ELF-1 (cell line): ENCODE measurements around the gene PHACTR2.

Experiments used
- DNase-seq: peaks from one replicate; pipeline ENCODE4 v3.0.0-alpha.2; 2016; ENCODE audit warnings: low read depth, low spot score

PHACTR2 gene

DNA sequence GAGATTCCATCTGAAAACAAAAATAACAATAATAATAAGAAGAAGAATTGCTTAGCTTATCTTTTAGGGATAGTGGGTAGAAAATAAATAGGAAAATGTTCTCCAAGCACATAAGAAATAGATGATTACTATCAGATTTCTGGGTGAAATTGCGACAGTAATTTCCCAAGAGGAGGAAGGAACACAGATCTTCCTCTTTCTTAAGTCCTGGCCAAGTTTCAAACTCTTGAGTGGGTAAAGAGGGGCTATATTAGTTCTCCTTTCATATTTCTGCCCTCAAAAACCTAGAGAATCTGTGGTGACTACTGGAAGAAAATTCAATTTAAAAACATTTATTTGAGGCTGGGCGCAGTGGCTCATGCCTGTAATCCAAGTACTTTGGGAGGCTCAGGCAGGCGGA, 63.7 kb downstream of the PHACTR2 start:
- DNase-seq = no peak

DNA sequence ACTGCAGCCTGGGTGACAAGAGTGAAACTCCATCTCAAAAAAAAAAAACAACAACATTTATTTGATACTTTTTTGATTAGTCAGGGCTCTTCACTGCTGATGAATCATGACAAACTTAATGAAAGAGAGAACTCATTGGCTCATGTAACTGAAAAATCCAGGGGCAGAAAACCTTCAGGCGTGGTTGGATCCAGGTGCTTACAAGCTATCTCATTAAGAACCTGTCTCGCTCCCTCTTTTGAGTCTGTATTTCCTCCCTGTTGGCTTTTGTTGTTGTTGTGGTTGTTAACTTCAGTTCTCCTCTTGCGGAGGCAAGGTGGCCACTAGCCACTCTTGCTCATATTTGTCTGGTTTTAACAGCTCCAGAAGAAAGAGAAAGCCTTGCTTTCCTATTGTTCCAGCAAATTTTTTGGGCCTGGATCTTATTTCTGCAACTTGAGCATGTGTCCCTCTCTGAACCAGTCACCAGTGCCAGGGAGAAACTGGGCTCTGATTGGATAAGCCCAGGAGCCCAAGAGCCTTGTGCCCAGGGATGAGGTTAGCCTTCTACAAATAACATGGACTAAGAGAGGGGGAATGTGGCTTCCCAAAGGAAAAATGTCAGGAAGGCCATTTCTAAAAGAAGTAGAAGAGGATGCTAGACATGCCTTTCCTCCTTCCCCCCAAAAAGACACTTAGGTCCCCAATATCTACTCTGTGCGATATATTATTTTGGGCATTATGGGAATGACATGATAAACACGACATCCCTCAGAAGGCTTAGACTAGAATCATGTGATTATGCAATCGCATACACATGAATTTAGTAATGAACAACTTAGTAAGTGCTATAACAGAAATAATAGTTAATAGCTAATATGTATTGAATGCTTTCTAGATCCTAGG, 64.5 kb downstream of the PHACTR2 start:
- DNase-seq = no peak

DNA sequence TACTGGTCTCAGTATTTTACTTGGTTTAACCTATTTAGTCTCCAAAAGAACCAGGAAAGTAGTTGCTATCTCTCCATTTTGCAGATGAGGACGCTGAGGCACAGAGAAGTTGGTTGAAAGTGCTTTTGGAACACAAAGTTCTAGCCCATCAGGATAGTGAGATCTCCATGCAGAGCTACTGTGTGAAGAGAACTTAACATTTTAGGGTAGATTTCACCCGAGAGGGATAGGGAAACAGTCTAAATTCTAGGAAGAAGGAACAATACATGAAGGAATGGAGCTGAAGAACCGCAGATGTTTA, 65.1 kb downstream of the PHACTR2 start:
- DNase-seq = no peak

DNA sequence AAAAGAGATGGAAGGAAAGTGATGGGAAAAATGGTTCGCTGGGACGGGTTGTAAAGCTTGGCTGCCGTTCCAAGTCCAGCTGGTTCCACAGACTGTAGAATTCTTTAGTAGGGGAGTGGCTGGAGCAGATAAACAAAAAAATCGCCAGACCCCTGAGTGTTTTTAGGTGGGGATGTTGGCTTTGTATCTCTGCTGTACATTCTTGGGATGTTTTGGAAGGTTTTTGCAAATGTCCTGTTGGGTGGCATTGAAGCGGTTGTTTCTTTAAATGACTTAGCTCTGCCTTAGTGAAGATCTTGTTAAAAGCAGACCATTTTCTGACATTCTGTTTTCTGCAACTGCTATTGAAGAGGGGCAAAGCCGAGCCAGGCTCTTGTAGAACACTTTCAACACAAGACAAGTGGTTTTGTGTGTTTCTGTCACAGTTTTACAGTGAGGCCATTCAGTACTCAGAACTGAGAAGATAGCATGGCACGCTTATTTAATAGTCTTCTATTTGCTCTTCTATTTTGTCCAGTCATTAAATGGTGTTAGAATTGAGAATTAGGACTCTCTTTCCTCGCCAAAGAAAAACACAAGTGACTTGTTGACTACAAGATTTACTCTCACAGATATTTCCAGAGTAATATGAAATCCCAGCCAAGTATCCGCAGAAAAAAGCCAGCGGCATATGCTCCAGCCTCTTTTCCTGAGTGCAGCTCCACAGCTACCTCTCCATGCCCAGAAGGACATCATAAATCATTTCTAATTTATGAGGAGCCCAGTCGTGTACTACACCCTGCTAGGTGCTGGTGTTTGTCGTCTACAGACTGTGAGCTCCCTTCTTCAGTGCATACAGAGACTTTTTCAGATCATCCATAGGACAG, 65.8 kb downstream of the PHACTR2 start:
- peak; percentile 61 for DNase-seq

DNA sequence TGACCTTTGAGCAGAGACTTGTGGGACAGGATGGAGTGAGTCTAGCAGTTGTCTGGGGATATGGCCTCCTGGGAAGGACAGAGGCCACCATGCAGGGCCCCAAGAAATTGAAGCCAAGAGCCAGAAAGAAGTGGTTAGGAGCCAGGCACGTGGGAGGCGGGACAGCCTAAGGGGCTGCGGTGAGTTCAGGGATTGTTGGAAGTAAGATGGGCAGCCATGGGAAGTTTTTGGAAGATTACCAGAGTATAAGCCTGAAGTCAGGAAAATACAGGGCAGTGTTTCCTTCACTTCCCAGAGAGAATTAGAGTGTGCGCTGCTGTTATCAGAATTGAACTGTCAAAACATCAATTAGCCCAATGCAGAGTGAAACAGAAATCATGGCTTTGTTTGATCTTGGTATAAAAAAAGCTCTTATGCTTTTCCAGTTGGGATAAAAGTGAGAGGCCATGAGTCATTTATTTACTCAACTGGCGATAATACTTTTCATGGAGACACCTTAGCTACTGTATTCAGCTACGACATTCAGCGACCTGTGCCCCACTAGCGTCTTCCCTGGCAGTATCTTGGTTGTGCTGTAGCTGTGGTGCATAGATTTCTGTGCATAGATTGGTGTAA, 66.9 kb downstream of the PHACTR2 start:
- peak; percentile 62 for DNase-seq

DNA sequence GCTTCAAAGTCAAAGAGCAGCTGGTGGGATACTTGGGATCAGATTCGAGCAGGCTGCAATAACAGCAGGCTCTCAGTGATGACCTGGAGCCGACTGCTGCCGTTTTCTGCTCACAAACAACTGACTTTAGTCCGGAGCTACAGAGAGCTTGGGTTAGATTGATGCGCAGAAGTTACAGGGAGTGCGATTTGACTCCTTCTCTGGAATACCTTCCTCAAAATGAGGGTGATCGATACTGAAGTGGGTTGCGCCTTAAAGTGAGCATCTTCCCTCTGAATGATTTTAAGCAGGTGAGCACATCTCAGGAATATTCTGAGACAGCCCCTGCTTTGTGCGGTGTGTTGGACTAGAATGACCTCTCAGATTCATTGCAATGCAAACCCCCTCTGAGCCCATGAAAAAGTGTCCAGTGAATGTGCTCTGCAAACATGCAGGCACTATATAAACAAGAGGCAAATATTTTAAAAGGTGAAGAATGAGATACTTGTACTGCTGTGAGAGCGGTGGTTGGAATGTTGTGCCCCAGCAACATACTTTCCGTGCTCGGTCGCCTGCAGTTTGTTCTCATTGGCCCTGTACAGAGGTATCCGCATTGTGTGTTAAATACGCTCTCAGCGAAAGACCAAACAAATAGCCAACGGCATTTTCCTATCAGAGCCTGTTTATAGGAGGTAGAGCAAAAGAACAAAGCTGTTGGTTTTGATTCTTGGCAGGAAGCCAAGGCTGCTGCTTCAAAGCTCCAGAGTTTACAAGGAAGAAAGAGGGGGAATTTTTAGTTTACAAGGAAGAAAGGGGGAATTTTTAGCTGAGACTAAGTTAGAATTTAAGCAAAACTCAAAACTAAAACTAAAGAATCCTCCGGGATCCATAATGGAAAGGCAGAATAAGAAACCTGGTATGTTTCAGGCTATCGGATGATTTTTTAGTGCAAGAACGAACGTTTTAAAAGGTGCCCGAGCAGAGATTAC, 67.7 kb downstream of the PHACTR2 start:
- DNase-seq = peak; percentile 78

DNA sequence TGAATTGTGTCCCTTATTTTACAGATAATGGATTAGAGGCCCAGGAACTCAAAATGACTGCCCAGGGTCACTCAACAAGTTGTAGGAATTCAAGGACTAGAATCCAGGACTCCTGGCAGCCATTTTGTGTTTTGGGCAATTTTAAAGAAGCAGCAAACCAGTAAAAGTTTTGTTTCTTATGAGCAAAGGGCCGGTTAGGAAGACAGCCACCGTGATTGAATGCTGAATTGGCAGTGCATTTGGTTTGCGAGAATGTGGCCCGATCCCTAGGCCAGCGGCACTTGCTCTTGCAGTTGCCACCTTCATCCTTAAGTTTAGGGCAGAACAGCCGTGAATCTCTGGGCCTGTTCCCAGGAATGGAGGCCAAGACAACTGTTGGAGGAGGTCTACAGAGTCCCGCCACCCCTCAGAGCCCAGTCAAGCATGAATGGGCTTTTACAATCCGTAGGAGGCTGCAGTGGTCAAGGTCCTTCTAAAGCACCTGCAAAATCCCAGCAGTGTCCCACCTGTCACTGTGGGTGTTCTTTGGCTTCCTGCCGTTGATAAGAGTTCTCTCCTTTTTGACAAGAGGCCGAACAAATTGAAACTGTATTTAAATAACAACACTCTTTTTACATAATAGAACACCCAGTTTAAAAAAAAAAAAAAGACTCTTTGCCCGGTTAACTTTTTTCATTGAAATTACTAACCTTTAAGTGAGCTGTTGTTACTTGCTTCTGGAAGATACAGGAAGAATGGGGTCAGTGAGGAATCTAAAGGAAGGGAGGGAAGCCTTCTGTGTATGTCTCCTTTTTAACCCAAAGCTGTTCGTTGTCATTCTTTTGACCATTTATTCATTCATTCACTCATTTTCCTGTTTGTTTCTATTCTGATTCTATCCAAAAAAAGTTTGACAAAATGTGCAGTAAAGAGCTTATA, 68.7 kb downstream of the PHACTR2 start:
- DNase-seq = peak; percentile 59

DNA sequence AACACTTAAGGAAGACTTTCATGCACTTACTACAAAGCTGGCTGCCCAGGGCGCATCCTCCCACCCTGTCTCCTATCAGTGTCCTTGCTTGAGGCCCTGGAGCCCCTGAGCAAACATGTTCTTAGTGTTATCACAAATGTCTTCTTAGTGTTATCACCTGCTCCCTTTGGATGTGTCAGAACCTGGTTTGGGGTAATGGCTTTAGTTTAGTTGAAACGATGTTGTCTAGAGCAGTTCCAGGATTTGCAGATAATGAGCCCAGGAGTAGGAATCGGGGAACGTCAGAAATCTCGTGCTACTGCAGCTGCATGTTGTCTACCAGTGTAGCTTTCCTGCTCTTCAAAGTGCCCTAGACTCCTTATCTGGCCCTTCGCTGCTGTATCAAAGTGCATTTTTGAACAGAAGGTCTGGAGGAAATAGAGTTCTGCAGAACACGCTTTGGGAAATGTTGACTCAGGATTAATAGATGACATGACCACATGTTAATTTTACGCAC, 69.6 kb downstream of the PHACTR2 start:
- DNase-seq = peak; percentile 66

DNA sequence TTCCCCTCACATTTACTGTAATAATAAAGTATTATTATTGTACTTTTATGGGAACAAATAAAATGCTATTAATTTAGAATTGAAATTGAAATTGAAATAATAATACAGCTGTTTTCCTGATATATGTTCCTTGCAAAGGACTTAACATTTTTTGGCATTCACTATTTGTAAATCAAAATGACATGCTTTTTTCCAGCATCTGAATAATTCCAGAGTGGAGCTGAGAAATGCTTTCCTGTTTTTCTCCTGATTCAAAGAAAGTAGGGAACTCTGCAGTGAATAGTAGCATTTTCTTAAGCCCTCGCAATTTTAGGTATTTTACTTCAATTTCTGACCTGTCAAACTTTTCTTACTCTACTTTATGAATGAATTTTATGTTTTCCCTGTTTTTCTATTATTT, 72.1 kb downstream of the PHACTR2 start:
- no peak for DNase-seq

DNA sequence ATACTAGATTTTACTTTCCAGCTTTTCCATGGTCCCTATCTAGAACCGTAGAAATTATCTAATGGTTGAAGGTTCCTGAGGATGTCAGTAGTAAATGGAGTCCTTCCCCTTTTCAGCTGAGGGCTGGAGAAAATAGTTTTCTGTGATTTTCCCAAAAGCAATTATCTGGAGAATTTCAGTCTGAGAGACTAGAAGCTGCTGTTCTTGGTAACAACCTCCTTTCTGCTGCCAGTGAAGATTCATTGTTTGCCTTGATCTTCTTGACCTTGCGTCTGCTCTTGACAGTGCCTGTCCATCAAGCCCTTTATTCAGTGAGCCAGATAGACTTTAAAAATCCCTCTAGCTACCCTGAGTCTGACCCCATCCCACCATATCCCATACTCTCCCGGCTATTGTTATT, 73.1 kb downstream of the PHACTR2 start:
- no peak for DNase-seq

DNA sequence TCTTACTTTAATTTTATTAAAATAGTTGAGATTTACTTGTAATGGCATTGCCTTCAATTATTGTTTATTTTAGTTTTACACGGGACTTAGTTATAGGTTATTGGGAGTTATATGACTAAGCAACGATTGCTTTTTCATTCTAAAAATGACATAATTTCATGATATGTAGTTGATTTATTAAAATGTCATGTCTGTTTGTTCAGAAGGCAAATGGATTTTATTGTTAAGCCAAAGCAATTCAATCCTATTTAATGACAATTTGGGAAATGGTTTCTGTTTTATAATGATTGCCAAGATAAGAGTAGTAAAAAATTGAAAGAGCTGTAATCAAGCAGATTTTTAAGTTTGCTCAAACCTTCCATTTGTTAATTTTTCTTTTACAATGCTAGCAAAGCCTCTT, 74.7 kb downstream of the PHACTR2 start:
- no peak for DNase-seq

DNA sequence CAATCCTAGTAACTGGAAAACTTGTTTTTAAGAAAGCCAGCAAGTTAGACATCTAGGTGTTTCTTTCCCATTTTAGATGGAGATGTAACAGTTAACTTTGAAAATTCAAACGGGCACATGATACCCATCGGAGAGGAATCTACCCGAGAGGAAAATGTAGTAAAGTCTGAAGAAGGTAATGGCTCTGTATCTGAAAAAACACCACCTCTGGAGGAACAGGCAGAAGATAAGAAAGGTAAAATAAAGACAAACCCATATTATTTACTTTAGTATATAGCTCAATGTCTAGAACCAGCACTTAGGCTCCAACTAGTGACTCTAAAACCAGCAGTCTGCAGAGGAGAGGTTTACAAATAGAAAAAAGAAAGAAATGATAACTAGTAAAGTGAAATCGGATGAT, 75.9 kb downstream of the PHACTR2 start:
- DNase-seq = no peak

DNA sequence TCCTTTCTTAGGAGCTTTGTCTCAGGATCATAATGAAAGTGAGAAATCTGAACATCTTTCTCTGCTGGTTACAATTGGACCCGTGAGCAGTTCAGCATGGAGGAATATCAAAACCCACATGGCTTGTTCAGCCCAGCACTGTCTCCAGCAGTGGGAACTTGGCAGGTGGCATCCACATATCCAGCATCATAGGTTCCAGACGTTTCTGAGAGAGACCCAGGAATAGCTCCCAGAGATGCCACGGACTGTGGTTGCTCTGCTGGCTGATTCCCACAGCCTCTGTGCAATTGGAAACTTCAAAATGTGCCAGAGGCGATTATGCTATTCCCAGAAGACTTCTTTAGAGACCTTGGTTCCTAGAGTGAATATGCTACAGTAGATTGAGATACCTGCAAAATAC, 76.4 kb downstream of the PHACTR2 start:
- no peak for DNase-seq

DNA sequence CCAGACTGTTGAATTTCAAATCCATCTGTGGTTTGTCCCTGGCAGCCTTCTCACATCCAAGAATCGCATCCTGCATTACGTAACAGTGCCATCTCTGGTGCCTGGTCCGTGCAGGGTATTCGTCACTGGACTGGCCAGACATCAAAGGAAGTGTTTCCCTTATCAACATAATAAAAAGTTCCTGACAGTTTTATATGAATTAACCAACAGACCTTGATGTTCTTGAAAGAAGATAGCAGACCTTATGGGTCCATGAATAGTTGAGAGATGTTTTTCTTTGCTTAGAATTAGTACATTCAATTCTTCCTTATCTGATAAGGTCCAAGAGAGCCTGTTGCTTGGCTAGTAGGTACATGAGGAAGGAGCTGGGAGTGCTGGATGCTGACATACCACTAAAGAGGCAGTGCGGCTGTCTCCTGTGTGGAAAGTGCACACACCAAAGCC, 77.6 kb downstream of the PHACTR2 start:
- peak; percentile 36 for DNase-seq

DNA sequence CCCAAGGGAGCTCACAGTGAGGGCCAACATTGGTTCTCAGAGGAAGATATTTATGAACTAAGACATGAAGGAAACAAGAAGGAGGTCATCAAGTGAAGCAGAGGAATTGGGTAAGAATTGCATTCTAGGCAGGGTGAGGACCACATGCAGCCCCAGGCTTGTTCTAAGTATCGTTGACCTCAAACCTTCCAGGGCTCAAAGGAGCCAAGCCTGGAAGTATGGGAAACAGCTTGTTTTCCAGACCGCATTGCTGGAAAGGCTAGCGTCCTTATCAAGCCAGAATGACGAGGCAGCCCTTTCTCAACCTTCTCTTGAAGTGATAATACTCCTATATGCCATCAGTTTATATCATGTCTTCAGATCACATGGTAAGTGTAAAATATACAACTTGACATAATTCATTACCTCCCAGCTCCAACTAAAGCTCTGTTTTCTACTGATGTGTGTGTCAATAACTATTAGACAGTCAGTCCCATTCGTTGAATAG, 79.6 kb downstream of the PHACTR2 start:
- DNase-seq = no peak

DNA sequence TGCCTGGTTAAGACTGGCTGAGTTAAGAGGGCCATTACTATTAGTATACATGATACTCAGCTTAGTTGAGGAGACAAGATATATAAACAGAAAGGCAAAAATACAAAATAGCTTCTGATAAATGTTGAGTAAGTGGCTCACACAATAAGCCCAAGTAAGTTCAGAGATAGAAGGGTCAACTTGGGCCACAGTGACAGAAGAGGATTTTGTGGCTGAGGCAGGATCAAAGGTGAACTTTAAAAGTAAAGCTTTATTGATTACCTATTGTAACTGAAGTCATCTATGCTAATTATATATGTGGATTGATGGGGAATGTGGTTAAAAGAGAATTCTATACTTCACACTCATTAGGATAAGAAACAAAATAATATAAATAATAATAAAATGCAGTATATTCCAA, 80.8 kb downstream of the PHACTR2 start:
- no peak for DNase-seq

DNA sequence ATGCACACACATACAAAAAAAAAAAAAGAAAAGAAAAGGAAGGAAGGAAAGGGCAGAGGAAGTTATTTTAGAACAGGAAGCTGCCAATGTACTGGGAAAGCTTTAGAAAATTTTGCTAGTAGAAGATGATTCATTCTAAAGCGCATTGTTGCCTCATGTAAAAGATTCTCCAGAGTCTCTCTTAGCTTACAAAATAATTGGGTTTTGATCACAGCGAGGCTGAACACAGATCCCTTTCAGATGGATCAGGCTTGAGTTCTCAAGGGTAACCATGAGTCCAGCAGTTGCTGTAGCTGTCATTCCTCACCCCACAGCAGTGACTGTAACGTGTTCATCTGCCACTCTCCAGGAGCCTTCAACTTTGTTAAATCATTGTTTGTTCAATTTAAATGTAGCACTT, 81.9 kb downstream of the PHACTR2 start:
- no peak for DNase-seq

DNA sequence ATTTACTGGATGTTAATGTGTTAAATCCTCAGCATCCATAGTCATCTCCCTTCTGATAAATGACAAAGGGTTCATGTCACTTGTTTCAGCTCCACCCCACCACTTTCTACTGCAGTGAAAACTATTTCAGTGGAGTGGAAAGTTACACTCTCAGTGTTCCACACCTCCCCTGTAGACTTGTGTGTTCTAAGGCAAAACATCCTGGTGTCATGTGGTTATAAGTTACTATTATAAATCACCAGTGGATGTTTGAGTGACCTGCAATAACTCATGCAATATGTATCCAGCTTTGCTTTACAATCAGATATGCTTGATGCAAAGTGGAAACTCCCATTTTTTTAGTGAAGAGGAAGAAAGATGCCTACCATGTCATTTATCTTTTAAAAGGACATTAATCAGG, 83.3 kb downstream of the PHACTR2 start:
- no peak for DNase-seq

DNA sequence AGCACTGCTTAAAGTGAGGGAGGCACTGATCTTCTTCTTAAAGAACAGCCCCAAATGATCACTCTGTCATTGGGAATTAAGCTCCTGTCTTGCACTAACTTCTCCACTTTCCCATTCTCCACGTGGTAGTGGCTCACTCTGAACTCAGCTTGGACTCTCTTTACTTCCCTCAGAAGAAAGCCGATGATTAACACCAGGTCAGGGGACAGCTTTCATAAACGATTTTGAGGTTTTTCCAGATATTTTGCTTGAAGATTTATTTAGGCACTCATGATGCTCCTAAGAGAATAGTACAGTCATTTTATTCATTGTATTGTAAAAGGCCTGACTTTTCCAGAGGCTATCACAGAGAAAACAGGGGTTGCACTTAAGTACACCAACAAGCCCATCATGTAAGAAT, 84.4 kb downstream of the PHACTR2 start:
- DNase-seq = no peak
